MM.1S (cell line): ENCODE data around the gene PACRG.

Source experiments
- DNase-seq: peaks from one replicate; pipeline ENCODE4 v3.0.0-alpha.2; 2015
- H2AFZ ChIP-seq: fragments of 300-600 bp; sonication (generic); 2 replicates; pipeline ENCODE4 v1.6.0; 2016; ENCODE audit warnings: antibody characterized with exemption, low read length
- H3F3A ChIP-seq: fragments of 300-600 bp; sonication (generic); 2 replicates; pipeline ENCODE4 v1.6.1; 2016; ENCODE audit warnings: mild to moderate bottlenecking, antibody characterized with exemption, low read length, moderate library complexity, mixed read lengths; ENCODE audit not compliant: insufficient read depth
- H3K27ac ChIP-seq: fragments of 300-600 bp; sonication (generic); 2 replicates; pipeline ENCODE4 v1.5.1; 2016; ENCODE audit warnings: mild to moderate bottlenecking, low read length
- H3K27me3 ChIP-seq: fragments of 300-600 bp; sonication (generic); replicated peaks from 2 replicates; pipeline ENCODE4 v1.6.0; 2016; ENCODE audit warnings: low read length; ENCODE audit not compliant: insufficient read depth
- H3K36me3 ChIP-seq: fragments of 300-600 bp; sonication (generic); replicated peaks from 2 replicates; pipeline ENCODE4 v1.6.1; 2016; ENCODE audit warnings: mild to moderate bottlenecking, low read length, mixed read lengths; ENCODE audit not compliant: insufficient read depth
- H3K4me1 ChIP-seq: fragments of 300-600 bp; sonication (generic); 2 replicates; pipeline ENCODE4 v1.6.1; 2016; ENCODE audit warnings: low read length, mixed read lengths
- H3K4me2 ChIP-seq: fragments of 300-600 bp; sonication (generic); 2 replicates; pipeline ENCODE4 v1.6.0; 2016; ENCODE audit warnings: low read depth, low read length
- H3K4me3 ChIP-seq: fragments of 300-600 bp; sonication (generic); 2 replicates; pipeline ENCODE4 v1.5.1; 2016; ENCODE audit warnings: low read length, mixed read lengths
- H3K79me2 ChIP-seq: fragments of 300-600 bp; sonication (generic); 2 replicates; pipeline ENCODE4 v1.6.1; 2016; ENCODE audit warnings: mixed run types, low read length, mixed read lengths
- H3K9ac ChIP-seq: fragments of 300-600 bp; sonication (generic); 2 replicates; pipeline ENCODE4 v1.6.1; 2016; ENCODE audit warnings: low read length, mixed read lengths
- H3K9me2 ChIP-seq: fragments of 300-600 bp; sonication (generic); replicated peaks from 2 replicates; pipeline ENCODE4 v1.6.1; 2016; ENCODE audit warnings: mild to moderate bottlenecking, low read length, mixed read lengths; ENCODE audit not compliant: insufficient read depth
- H3K9me3 ChIP-seq: fragments of 300-600 bp; sonication (generic); replicated peaks from 2 replicates; pipeline ENCODE4 v1.6.1; 2016; ENCODE audit warnings: mild to moderate bottlenecking, low read length, mixed read lengths; ENCODE audit not compliant: insufficient read depth
- H4K20me1 ChIP-seq: fragments of 300-600 bp; sonication (generic); 2 replicates; pipeline ENCODE4 v1.6.1; 2016; ENCODE audit warnings: mild to moderate bottlenecking, low read length, moderate library complexity, mixed read lengths; ENCODE audit not compliant: insufficient read depth
- CTCF ChIP-seq: fragments of 300-600 bp; sonication (generic); IDR thresholded peaks from 2 replicates; pipeline ENCODE4 v1.5.1; 2016; ENCODE audit warnings: antibody characterized with exemption, low read length, mixed read lengths
- EZH2 ChIP-seq: fragments of 300-600 bp; sonication (generic); optimal IDR thresholded peaks from 2 replicates; pipeline ENCODE3; 2017; ENCODE audit warnings: low read depth, mild to moderate bottlenecking, antibody characterized with exemption, low read length, mixed read lengths
- EZH2phosphoT487 ChIP-seq: fragments of 300-600 bp; sonication (generic); IDR thresholded peaks from 2 replicates; pipeline ENCODE4 v1.6.1; 2018; ENCODE audit warnings: antibody characterized with exemption, low read length

The PACRG gene

GRCh38 chr6:163162007-163162873 lies 434.5 kb downstream of the PACRG start:
- Histone ChIP-seq H3K4me3 (no peak overlapping the region), H3K4me1 (no peaks in the 10 kb centered on the region), H2AFZ (no peak overlapping the region), H3K9me2 (no peaks in the 10 kb centered on the region), H3K9ac (no peak overlapping the region), H3K79me2 (no peaks in the 10 kb centered on the region), H4K20me1 (no peaks in the 10 kb centered on the region), H3K36me3 (no peaks in the 10 kb centered on the region), H3F3A (no peaks in the 10 kb centered on the region), H3K27ac (no peak overlapping the region), H3K4me2 (no peak overlapping the region), H3K27me3 (no peaks in the 10 kb centered on the region), H3K9me3 (no peaks in the 10 kb centered on the region)
- DNase-seq: no peak
- TF ChIP-seq CTCF (no peak), EZH2 (no peak), EZH2phosphoT487 (no peak)

- H3K27me3 ChIP-seq: no peaks in the 10 kb centered on the region
- no peak overlapping the region for H2AFZ ChIP-seq
These were observed 435.1 kb downstream of the PACRG start for GRCh38 chr6:163162874-163163213.

GRCh38 chr6:163164175-163164900 lies 436.6 kb downstream of the PACRG start:
- no peak overlapping the region for H2AFZ ChIP-seq
- no peaks in the 10 kb centered on the region for H4K20me1 ChIP-seq
- H3K36me3 ChIP-seq: no peaks in the 10 kb centered on the region
- H3K4me3 ChIP-seq: no peak overlapping the region
- no peak for TF ChIP-seq CTCF
- TF ChIP-seq EZH2: no peak
- TF ChIP-seq EZH2phosphoT487: no peak
- H3F3A ChIP-seq: no peaks in the 10 kb centered on the region
- H3K79me2 ChIP-seq: no peaks in the 10 kb centered on the region
- no peak overlapping the region for H3K4me2 ChIP-seq
- H3K27me3 ChIP-seq: no peaks in the 10 kb centered on the region
- H3K9me2 ChIP-seq: no peaks in the 10 kb centered on the region
- H3K4me1 ChIP-seq: no peaks in the 10 kb centered on the region
- no peak overlapping the region for H3K9ac ChIP-seq
- no peak overlapping the region for H3K27ac ChIP-seq
- no peaks in the 10 kb centered on the region for H3K9me3 ChIP-seq
- no peak for DNase-seq

More at GRCh38 chr6:163162874-163163213, 435.1 kb downstream of the PACRG start:
- Histone ChIP-seq H3F3A (no peaks in the 10 kb centered on the region), H3K9ac (no peak overlapping the region), H3K27ac (no peak overlapping the region), H3K9me2 (no peaks in the 10 kb centered on the region), H3K36me3 (no peaks in the 10 kb centered on the region), H3K4me3 (no peak overlapping the region), H4K20me1 (no peaks in the 10 kb centered on the region), H3K4me2 (no peak overlapping the region), H3K79me2 (no peaks in the 10 kb centered on the region), H3K4me1 (no peaks in the 10 kb centered on the region), H3K9me3 (no peaks in the 10 kb centered on the region)
- TF ChIP-seq EZH2 (no peak), CTCF (no peak), EZH2phosphoT487 (no peak)
- DNase-seq: no peak
